ENCODE results near the gene ZNF497. TPM values are rescaled to one million over a fixed set of nuclear protein-coding genes. Genes with fewer than 3 reads are reported as not detected.

The ZNF497 gene
- total and polyA plus RNA-seq, 2 of the 13 experiments (the other 11 are each of a cell fraction or from before 2014, with no cell fraction given): 1.5 to 1.9 TPM

DNA sequence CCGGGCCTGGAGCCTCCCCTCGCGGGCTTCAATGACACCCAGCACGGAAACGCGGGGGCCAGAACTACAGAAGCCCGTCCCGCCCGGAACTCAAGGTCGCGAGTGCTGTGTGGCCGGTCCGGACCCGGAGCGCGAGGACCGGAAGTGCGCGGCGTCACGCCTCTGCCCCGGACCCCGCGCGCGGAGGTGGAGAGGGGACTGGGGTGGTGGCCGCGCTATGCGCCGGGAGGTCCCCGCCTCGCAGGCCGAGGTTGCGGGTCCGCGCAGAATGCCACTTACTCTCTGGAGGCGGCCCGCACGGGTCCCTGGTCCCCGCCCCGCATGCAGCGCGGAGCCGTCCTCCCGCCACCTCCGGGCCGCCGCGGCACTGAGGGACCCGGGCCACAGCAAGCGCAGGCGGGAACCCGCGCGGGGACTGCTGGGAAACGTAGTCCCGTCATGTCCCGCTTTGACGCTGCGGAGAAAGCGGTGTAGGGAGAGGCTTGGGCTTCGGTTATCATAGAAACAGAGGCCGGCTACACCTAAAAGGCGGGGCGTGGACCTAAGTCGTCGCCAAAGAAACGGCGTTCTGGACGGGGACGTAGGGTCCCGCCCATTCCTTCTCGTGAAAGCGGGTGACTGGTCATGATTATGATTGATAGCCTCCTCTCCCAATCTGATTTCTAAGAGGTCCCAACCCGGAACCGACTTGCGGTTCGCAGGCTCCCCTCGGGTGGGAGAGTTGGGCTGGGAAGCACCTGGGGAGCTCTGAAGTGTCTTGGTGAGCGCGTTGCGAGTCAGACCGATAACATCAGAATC, 18.3 kb upstream of the ZNF497 start, which contains the start of gene ZNF837 (continued):
- TF ChIP-seq, protein P1, sequence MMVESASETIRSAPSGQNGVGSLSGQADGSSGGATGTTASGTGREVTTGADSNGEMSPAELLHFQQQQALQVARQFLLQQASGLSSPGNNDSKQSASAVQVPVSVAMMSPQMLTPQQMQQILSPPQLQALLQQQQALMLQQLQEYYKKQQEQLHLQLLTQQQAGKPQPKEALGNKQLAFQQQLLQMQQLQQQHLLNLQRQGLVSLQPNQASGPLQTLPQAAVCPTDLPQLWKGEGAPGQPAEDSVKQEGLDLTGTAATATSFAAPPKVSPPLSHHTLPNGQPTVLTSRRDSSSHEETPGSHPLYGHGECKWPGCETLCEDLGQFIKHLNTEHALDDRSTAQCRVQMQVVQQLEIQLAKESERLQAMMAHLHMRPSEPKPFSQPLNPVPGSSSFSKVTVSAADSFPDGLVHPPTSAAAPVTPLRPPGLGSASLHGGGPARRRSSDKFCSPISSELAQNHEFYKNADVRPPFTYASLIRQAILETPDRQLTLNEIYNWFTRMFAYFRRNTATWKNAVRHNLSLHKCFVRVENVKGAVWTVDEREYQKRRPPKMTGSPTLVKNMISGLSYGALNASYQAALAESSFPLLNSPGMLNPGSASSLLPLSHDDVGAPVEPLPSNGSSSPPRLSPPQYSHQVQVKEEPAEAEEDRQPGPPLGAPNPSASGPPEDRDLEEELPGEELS (CRISPR knock-in tag; IDR thresholded peaks at IDR 0.05): peak; percentile 55; the same call in 1 of the 2 replicates
- TF ChIP-seq ZBTB7A (CRISPR knock-in tag; IDR thresholded peaks at IDR 0.05): peak; percentile 79
- TF ChIP-seq SIX1 (CRISPR knock-in tag; IDR thresholded peaks at IDR 0.05; ENCODE audit: borderline replicate concordance): no peak
- TF ChIP-seq ZNF746 (CRISPR knock-in tag; IDR thresholded peaks at IDR 0.05): peak; percentile 68; the same call in 1 of the 2 replicates
- peak; percentile 59; the same call in 1 of the 2 replicates for TF ChIP-seq NR1H2 (CRISPR knock-in tag; IDR thresholded peaks at IDR 0.05; ENCODE audit: borderline replicate concordance, low read depth)
- no peak for TF ChIP-seq IRX3 (CRISPR knock-in tag; IDR thresholded peaks at IDR 0.05; ENCODE audit: borderline replicate concordance, low read depth)
- TF ChIP-seq MLLT10 (CRISPR knock-in tag; IDR thresholded peaks at IDR 0.05): no peak
- no peak for TF ChIP-seq HDAC6 (IDR thresholded peaks at IDR 0.05; ENCODE audit: low read depth, low read length)
- TF ChIP-seq ZNF562 (CRISPR knock-in tag; IDR thresholded peaks at IDR 0.05; ENCODE audit: borderline replicate concordance): no peak
- TF ChIP-seq, protein P2, sequence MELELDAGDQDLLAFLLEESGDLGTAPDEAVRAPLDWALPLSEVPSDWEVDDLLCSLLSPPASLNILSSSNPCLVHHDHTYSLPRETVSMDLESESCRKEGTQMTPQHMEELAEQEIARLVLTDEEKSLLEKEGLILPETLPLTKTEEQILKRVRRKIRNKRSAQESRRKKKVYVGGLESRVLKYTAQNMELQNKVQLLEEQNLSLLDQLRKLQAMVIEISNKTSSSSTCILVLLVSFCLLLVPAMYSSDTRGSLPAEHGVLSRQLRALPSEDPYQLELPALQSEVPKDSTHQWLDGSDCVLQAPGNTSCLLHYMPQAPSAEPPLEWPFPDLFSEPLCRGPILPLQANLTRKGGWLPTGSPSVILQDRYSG (CRISPR knock-in tag; IDR thresholded peaks at IDR 0.05): no peak
- TF ChIP-seq, protein P3, sequence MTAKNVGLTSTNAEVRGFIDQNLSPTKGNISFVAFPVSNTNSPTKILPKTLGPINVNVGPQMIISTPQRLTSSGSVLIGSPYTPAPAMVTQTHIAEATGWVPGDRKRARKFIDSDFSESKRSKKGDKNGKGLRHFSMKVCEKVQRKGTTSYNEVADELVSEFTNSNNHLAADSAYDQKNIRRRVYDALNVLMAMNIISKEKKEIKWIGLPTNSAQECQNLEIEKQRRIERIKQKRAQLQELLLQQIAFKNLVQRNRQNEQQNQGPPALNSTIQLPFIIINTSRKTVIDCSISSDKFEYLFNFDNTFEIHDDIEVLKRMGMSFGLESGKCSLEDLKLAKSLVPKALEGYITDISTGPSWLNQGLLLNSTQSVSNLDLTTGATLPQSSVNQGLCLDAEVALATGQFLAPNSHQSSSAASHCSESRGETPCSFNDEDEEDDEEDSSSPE (CRISPR knock-in tag; IDR thresholded peaks at IDR 0.05): peak; percentile 90
- TF ChIP-seq, protein P4, sequence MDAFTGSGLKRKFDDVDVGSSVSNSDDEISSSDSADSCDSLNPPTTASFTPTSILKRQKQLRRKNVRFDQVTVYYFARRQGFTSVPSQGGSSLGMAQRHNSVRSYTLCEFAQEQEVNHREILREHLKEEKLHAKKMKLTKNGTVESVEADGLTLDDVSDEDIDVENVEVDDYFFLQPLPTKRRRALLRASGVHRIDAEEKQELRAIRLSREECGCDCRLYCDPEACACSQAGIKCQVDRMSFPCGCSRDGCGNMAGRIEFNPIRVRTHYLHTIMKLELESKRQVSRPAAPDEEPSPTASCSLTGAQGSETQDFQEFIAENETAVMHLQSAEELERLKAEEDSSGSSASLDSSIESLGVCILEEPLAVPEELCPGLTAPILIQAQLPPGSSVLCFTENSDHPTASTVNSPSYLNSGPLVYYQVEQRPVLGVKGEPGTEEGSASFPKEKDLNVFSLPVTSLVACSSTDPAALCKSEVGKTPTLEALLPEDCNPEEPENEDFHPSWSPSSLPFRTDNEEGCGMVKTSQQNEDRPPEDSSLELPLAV (CRISPR knock-in tag; conservative IDR thresholded peaks at IDR 0.05; ENCODE audit: low read depth): no peak
- peak; percentile 74 for TF ChIP-seq ZNF772 (CRISPR knock-in tag; IDR thresholded peaks at IDR 0.05)
- 0 out of 2 replicates have a peak, but pooled peaks have one; percentile 61 for TF ChIP-seq RELA (CRISPR knock-in tag; IDR thresholded peaks at IDR 0.05)
- TF ChIP-seq ARID2 (CRISPR knock-in tag; IDR thresholded peaks at IDR 0.05; ENCODE audit: borderline replicate concordance): no peak
- peak; percentile 84 for TF ChIP-seq ZNF331 (CRISPR knock-in tag; IDR thresholded peaks at IDR 0.05)
- TF ChIP-seq THYN1 (CRISPR knock-in tag; IDR thresholded peaks at IDR 0.05; ENCODE audit: borderline replicate concordance, low read depth): no peak
- TF ChIP-seq PREB (CRISPR knock-in tag; IDR thresholded peaks at IDR 0.05): 0 out of 2 replicates have a peak, but pooled peaks have one; percentile 61
- TF ChIP-seq AGO2 (optimal IDR thresholded peaks at IDR 0.05; ENCODE audit: low read depth, low read length): peak; percentile 94
- TF ChIP-seq, protein P5, sequence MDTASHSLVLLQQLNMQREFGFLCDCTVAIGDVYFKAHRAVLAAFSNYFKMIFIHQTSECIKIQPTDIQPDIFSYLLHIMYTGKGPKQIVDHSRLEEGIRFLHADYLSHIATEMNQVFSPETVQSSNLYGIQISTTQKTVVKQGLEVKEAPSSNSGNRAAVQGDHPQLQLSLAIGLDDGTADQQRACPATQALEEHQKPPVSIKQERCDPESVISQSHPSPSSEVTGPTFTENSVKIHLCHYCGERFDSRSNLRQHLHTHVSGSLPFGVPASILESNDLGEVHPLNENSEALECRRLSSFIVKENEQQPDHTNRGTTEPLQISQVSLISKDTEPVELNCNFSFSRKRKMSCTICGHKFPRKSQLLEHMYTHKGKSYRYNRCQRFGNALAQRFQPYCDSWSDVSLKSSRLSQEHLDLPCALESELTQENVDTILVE (CRISPR knock-in tag; IDR thresholded peaks at IDR 0.05): peak; percentile 90
